Adipocyte (in vitro differentiated cells): ENCODE data around the gene GRHL1.

Experiments used
- DNase-seq: peaks from one replicate; pipeline ENCODE4 v3.0.0-alpha.2; 2015; ENCODE audit warnings: low read depth
- H3K27me3 ChIP-seq: replicated peaks from 2 replicates; pipeline ENCODE4 v1.7.0; 2013; ENCODE audit warnings: mild to moderate bottlenecking, low read length, moderate library complexity; ENCODE audit not compliant: control insufficient read depth, insufficient read depth
- H3K36me3 ChIP-seq: 2 replicates; pipeline ENCODE4 v1.7.0; 2013; ENCODE audit warnings: low read length, mild to moderate bottlenecking, moderate library complexity; ENCODE audit not compliant: control insufficient read depth, insufficient read depth, severe bottlenecking
- H3K4me1 ChIP-seq: 2 replicates; pipeline ENCODE4 v1.7.0; 2013; ENCODE audit warnings: mild to moderate bottlenecking, low read length, moderate library complexity; ENCODE audit not compliant: control insufficient read depth, insufficient read depth
- H3K4me3 ChIP-seq: 2 replicates; pipeline ENCODE4 v1.7.0; 2013; ENCODE audit warnings: mild to moderate bottlenecking, low read length, moderate library complexity
- H3K9ac ChIP-seq: 2 replicates; pipeline ENCODE4 v1.7.0; 2013; ENCODE audit warnings: mild to moderate bottlenecking, low read length, moderate library complexity
- H3K9me3 ChIP-seq: 2 replicates; pipeline ENCODE4 v1.7.0; 2013; ENCODE audit warnings: mild to moderate bottlenecking, low read length, moderate library complexity; ENCODE audit not compliant: control insufficient read depth

GRHL1 gene

GRCh38 chr2:9975805-9976447, 24.4 kb downstream of the GRHL1 start:
- Histone ChIP-seq H3K9me3 (no peaks in the 10 kb centered on the region), H3K4me1 (peaks cover 55% of the 10 kb centered on the region), H3K27me3 (no peaks in the 10 kb centered on the region), H3K9ac (no peak overlapping the region), H3K4me3 (no peak overlapping the region), H3K36me3 (no peaks in the 10 kb centered on the region)
- peak; percentile 81 for DNase-seq

GRCh38 chr2:9979977-9980376, 28.5 kb downstream of the GRHL1 start:
- Histone ChIP-seq H3K27me3 (no peaks in the 10 kb centered on the region), H3K9ac (no peak overlapping the region), H3K4me1 (peaks cover 57% of the 10 kb centered on the region), H3K4me3 (no peak overlapping the region), H3K36me3 (no peaks in the 10 kb centered on the region), H3K9me3 (no peaks in the 10 kb centered on the region)
- no peak for DNase-seq

GRCh38 chr2:9980520-9980919, 29.0 kb downstream of the GRHL1 start:
- Histone ChIP-seq H3K9me3 (no peaks in the 10 kb centered on the region), H3K4me1 (peaks cover 57% of the 10 kb centered on the region), H3K36me3 (no peaks in the 10 kb centered on the region), H3K4me3 (no peak overlapping the region), H3K27me3 (no peaks in the 10 kb centered on the region), H3K9ac (no peak overlapping the region)
- DNase-seq = no peak

GRCh38 chr2:9981655-9982054, 30.2 kb downstream of the GRHL1 start:
- no peak overlapping the region for H3K9ac ChIP-seq
- DNase-seq = no peak
- H3K36me3 ChIP-seq = no peaks in the 10 kb centered on the region
- H3K4me3 ChIP-seq = no peak overlapping the region
- H3K4me1 ChIP-seq = peaks cover 50% of the 10 kb centered on the region
- H3K27me3 ChIP-seq = no peaks in the 10 kb centered on the region
- H3K9me3 ChIP-seq = no peaks in the 10 kb centered on the region

GRCh38 chr2:9982248-9982647, 30.8 kb downstream of the GRHL1 start:
- Histone ChIP-seq H3K4me3 (peak overlapping the region; percentile 34), H3K4me1 (peaks cover 47% of the 10 kb centered on the region), H3K9ac (peak overlapping the region; percentile 55), H3K36me3 (peaks cover 2% of the 10 kb centered on the region), H3K27me3 (no peaks in the 10 kb centered on the region), H3K9me3 (no peaks in the 10 kb centered on the region)
- DNase-seq = peak; percentile 73

- Histone ChIP-seq H3K4me3 (peak overlapping the region; percentile 34), H3K9ac (peak overlapping the region; percentile 17), H3K27me3 (no peaks in the 10 kb centered on the region), H3K36me3 (peaks cover 3% of the 10 kb centered on the region), H3K9me3 (no peaks in the 10 kb centered on the region), H3K4me1 (peaks cover 47% of the 10 kb centered on the region)
- no peak for DNase-seq
Observed at GRCh38 chr2:9982891-9983290, 31.4 kb downstream of the GRHL1 start.

GRCh38 chr2:9983401-9984216, 32.1 kb downstream of the GRHL1 start:
- no peak for DNase-seq
- Histone ChIP-seq H3K9ac (peak overlapping the region; percentile 44), H3K4me3 (no peak overlapping the region), H3K36me3 (peaks cover 3% of the 10 kb centered on the region), H3K4me1 (peaks cover 47% of the 10 kb centered on the region), H3K27me3 (no peaks in the 10 kb centered on the region), H3K9me3 (no peaks in the 10 kb centered on the region)

- DNase-seq = peak; percentile 84
- no peaks in the 10 kb centered on the region for H3K9me3 ChIP-seq
- peak overlapping the region; percentile 44 for H3K9ac ChIP-seq
- peaks cover 47% of the 10 kb centered on the region for H3K4me1 ChIP-seq
- peak overlapping the region; percentile 35 for H3K4me3 ChIP-seq
- H3K27me3 ChIP-seq = no peaks in the 10 kb centered on the region
- peaks cover 3% of the 10 kb centered on the region for H3K36me3 ChIP-seq
Observed at GRCh38 chr2:9984217-9984739, 32.8 kb downstream of the GRHL1 start.

- H3K27me3 ChIP-seq = no peaks in the 10 kb centered on the region
- H3K4me3 ChIP-seq = no peak overlapping the region
- H3K4me1 ChIP-seq = peaks cover 41% of the 10 kb centered on the region
- H3K9ac ChIP-seq = peak overlapping the region; percentile 44
- peak; percentile 59 for DNase-seq
- H3K9me3 ChIP-seq = no peaks in the 10 kb centered on the region
- H3K36me3 ChIP-seq = peaks cover 3% of the 10 kb centered on the region
Observed at GRCh38 chr2:9984871-9985480, 33.5 kb downstream of the GRHL1 start.

GRCh38 chr2:9985531-9986328, 34.2 kb downstream of the GRHL1 start:
- Histone ChIP-seq H3K36me3 (peaks cover 3% of the 10 kb centered on the region), H3K27me3 (no peaks in the 10 kb centered on the region), H3K4me3 (no peak overlapping the region), H3K4me1 (peaks cover 41% of the 10 kb centered on the region), H3K9ac (peak overlapping the region; percentile 27), H3K9me3 (no peaks in the 10 kb centered on the region)
- DNase-seq = no peak
